ENCODE data around the gene PDZD8. TPM values are rescaled to one million over a fixed set of nuclear protein-coding genes. Genes with fewer than 3 reads are reported as not detected.

PDZD8 gene
- polyA plus RNA-seq, 1 experiment: 33.2 TPM

- Histone ChIP-seq H3K27me3 (ENCODE audit: control insufficient read depth, insufficient read depth, low read length) (no peaks in the 10 kb centered on the region), H3K4me3 (ENCODE audit: low read depth, low read length) (no peak overlapping the region), H3K9me3 (ENCODE audit: control insufficient read depth, insufficient read depth, low read length) (no peaks in the 10 kb centered on the region), H3K27ac (ENCODE audit: low read depth, low read length) (no peak overlapping the region)
- CTCF ChIA-PET: interaction anchor here (1.4 to 2.1 kb wide), 2 partner anchors 48 to 76 kb away, joined by 4 to 10 read pairs; no protein-coding TSS in a partner anchor
- TF ChIP-seq CTCF (IDR thresholded peaks at IDR 0.05; ENCODE audit: low read depth, low read length): no peak
- no peak for DNase-seq (ENCODE audit: low read depth, low spot score)
- POLR2A ChIA-PET: no interaction called here
Measured at GRCh38 chr10:117366741-117367140, 8.5 kb downstream of the PDZD8 start.

GRCh38 chr10:117365612-117366011, 9.6 kb downstream of the PDZD8 start:
- no peaks in the 10 kb centered on the region for H3K27me3 ChIP-seq (ENCODE audit: control insufficient read depth, insufficient read depth, low read length)
- no peaks in the 10 kb centered on the region for H3K9me3 ChIP-seq (ENCODE audit: control insufficient read depth, insufficient read depth, low read length)
- ChIA-PET POLR2A (no interaction called here), CTCF (interaction anchor here (1.4 kb wide), 1 partner anchor 77 kb away, joined by 4 read pairs; no protein-coding TSS in a partner anchor)
- no peak for TF ChIP-seq CTCF (IDR thresholded peaks at IDR 0.05; ENCODE audit: low read depth, low read length)
- DNase-seq (ENCODE audit: low read depth, low spot score): no peak
- H3K4me3 ChIP-seq (ENCODE audit: low read depth, low read length): no peak overlapping the region
- no peak overlapping the region for H3K27ac ChIP-seq (ENCODE audit: low read depth, low read length)

- POLR2A ChIA-PET: interaction anchor here (0.7 kb wide), 1 partner anchor 46 kb away, joined by 3 read pairs; no protein-coding TSS in a partner anchor
- no peaks in the 10 kb centered on the region for H3K27me3 ChIP-seq (ENCODE audit: control insufficient read depth, insufficient read depth, low read length)
- H3K9me3 ChIP-seq (ENCODE audit: control insufficient read depth, insufficient read depth, low read length): no peaks in the 10 kb centered on the region
- DNase-seq (ENCODE audit: low read depth, low spot score): no peak
- no peak for TF ChIP-seq CTCF (IDR thresholded peaks at IDR 0.05; ENCODE audit: low read depth, low read length)
- H3K27ac ChIP-seq (ENCODE audit: low read depth, low read length): no peak overlapping the region
- no peak overlapping the region for H3K4me3 ChIP-seq (ENCODE audit: low read depth, low read length)
- CTCF ChIA-PET: no interaction called here
Measured at GRCh38 chr10:117364110-117364960, 10.9 kb downstream of the PDZD8 start.

GRCh38 chr10:117363028-117363427, 12.2 kb downstream of the PDZD8 start:
- DNase-seq (ENCODE audit: low read depth, low spot score): no peak
- ChIA-PET POLR2A (no interaction called here), CTCF (interaction anchor here (1.2 kb wide), 1 partner anchor 146 kb away, joined by 4 read pairs; no protein-coding TSS in a partner anchor)
- H3K27me3 ChIP-seq (ENCODE audit: control insufficient read depth, insufficient read depth, low read length): no peaks in the 10 kb centered on the region
- no peak overlapping the region for H3K27ac ChIP-seq (ENCODE audit: low read depth, low read length)
- no peaks in the 10 kb centered on the region for H3K9me3 ChIP-seq (ENCODE audit: control insufficient read depth, insufficient read depth, low read length)
- no peak for TF ChIP-seq CTCF (IDR thresholded peaks at IDR 0.05; ENCODE audit: low read depth, low read length)
- no peak overlapping the region for H3K4me3 ChIP-seq (ENCODE audit: low read depth, low read length)

- POLR2A ChIA-PET: no interaction called here
- no peaks in the 10 kb centered on the region for H3K27me3 ChIP-seq (ENCODE audit: control insufficient read depth, insufficient read depth, low read length)
- DNase-seq (ENCODE audit: low read depth, low spot score): no peak
Measured at GRCh38 chr10:117362313-117362712, 12.9 kb downstream of the PDZD8 start.

More at GRCh38 chr10:117362313-117362712, 12.9 kb downstream of the PDZD8 start:
- Histone ChIP-seq H3K4me3 (ENCODE audit: low read depth, low read length) (no peak overlapping the region), H3K9me3 (ENCODE audit: control insufficient read depth, insufficient read depth, low read length) (no peaks in the 10 kb centered on the region), H3K27ac (ENCODE audit: low read depth, low read length) (no peak overlapping the region)
- CTCF ChIA-PET: interaction anchor here (1.2 kb wide), 1 partner anchor 146 kb away, joined by 4 read pairs; no protein-coding TSS in a partner anchor
- no peak for TF ChIP-seq CTCF (IDR thresholded peaks at IDR 0.05; ENCODE audit: low read depth, low read length)
